HG02588 (cell line): ENCODE measurements around the gene SLAIN1.
A peak's percentile ranks its signal among the peaks of the same experiment; 100 is the strongest.

Source experiments
- ATAC-seq: cut with Tn5 transposase; IDR thresholded peaks from one replicate; pipeline ENCODE4 v1.9.1; 2021; ENCODE audit warnings: mild to moderate bottlenecking, moderate library complexity; ENCODE audit not compliant: unreplicated experiment

Gene SLAIN1

GRCh38 chr13:77749344-77749880 is 51.9 kb downstream of the SLAIN1 start:
- no peak for ATAC-seq

- peak; percentile 73 for ATAC-seq
These were observed 54.3 kb downstream of the SLAIN1 start for GRCh38 chr13:77751513-77752456.

DNA sequence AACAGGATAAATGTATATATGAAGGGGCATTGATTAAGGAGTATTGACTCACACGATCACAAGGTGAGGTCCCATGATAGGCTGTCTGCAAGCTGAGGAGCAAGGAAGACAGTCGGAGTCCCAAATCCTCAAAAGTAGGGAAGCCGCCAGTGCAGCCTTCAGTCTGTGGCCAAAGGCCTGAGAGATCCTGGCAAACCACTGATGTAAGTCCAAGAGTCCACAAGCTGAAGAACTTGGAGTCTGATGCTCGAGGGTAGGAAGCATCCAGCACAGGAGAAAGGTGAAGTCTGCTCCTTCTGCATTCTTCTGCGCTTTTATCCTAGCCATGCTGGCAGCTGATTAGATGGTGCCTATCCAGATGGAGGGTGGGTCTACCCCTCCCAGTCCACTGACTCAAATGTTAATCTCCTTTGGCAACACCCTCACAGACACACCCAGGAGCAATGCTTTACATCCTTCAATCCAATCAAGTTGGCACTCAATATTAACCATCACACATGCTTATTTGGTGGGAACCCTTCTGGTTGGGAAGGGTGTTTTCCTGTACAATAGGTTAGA is 55.1 kb downstream of the SLAIN1 start:
- ATAC-seq = no peak

- no peak for ATAC-seq
These were observed 63.4 kb downstream of the SLAIN1 start for GRCh38 chr13:77760893-77761292.

- ATAC-seq = no peak
These were observed 69.9 kb downstream of the SLAIN1 start for GRCh38 chr13:77767413-77767812.

GRCh38 chr13:77774181-77774580 is 76.7 kb downstream of the SLAIN1 start:
- ATAC-seq = no peak

- no peak for ATAC-seq
These were observed 79.2 kb downstream of the SLAIN1 start for GRCh38 chr13:77776704-77777103.

- peak; percentile 80 for ATAC-seq
These were observed 82.2 kb downstream of the SLAIN1 start for GRCh38 chr13:77779552-77780272.

DNA sequence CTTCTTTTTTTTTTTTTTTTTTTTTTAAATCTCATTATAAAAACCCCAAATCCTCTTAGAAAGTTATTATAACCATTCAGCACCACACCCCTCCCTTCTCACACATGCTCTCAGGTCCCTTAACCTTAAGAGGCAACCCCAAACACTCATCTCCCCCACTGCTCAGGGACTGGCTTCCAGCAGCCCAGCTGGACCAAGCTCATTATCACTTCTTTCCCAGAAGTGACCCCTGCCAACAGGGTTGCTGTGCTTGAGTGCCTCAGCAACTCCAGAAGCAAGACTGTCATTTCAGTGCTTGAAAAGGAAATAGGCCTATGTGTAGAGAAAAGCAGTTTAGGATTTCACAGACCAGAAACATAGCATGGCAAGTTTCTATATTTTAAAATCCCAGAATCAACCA is 84.3 kb downstream of the SLAIN1 start:
- ATAC-seq = no peak

DNA sequence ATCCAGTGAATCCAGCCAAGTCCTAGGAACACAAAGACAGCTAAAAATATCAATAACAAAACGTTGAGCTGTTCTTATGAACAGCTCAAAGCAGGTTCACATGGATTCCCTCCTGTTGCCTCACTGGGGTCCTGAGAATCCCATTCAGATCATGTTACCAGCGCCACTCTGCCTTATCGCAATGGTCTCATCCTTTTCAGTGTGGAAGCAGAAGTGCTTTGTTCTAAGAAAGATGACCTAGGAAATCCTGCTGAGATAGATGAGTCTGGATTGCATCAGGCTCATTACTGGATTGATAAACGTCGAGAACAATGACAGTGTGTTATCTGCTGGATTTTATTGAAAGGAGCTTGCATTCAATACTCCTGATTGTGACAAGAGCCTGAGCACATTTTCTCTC is 87.0 kb downstream of the SLAIN1 start:
- ATAC-seq = no peak

- ATAC-seq = no peak
These were observed 89.3 kb downstream of the SLAIN1 start for GRCh38 chr13:77786695-77787287.

DNA sequence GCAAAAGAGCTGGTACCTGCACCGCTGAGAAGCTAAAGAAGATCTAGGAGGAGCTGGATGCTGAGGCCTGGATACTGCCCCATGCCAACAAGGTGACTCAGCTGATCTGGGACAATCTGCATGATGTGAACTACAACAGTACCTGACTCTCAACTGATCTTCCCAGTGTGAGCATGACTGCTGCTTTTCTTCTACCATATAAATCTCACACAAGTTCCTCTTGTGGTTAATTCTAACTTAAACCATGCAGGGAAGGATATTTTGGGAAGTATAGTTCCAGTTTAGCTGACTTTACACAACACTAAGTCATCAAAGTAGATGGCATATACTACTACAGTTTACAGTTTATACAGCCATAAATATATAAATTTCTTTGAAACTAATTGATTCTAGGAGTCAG is 91.9 kb downstream of the SLAIN1 start:
- no peak for ATAC-seq

DNA sequence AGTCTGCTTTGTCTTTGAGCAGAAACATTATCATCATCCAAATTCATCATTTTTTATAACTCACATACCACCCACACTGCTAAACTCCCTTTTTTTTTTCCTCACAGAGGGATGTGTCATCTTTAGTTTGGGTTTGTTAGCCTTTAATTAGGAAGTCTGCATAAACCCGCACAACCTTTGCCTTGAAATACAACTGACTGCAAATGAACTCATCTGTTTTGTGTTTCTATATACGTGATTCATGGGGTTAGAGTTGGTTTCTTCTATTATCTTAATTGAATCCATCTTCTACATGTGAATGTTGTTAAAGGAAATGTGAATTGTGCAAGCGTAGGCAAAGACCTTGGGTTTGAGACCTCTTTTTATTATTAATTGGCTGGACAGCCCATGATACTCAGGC is 102.7 kb downstream of the SLAIN1 start:
- ATAC-seq = no peak

GRCh38 chr13:77806518-77806917 is 109.0 kb downstream of the SLAIN1 start:
- ATAC-seq = no peak

DNA sequence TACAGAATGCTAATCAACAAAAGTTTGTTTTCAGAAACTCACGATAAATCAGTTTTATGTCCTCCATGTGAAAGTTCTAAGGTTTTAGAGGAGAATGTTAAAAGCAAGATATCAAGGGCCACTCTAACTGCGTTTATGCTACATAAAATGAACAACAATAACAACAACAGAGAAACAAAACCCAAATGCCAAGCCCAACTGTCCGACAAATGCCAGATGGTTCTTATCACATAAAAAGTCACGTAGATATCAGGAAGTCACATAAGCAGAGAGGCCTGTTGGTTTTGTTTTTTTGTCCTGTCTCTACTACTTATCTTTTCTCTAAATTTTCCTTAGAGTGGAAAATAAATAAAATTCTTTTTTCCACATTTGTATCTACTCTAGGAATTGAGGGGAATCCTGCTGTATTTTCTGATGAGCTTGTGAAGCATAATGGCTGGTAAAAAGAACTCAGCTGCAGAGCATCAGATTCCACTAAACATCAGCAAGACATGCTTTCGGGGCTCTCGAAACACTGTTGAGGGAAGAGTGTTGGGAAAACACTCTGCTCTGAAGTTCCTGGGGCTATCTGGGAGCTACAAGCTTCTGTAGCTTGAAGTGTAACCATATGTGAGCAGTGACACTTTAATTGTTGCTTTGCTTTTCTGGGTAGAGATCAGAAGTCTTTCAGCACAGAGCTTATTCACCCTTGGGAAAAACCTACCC is 110.1 kb downstream of the SLAIN1 start:
- no peak for ATAC-seq

DNA sequence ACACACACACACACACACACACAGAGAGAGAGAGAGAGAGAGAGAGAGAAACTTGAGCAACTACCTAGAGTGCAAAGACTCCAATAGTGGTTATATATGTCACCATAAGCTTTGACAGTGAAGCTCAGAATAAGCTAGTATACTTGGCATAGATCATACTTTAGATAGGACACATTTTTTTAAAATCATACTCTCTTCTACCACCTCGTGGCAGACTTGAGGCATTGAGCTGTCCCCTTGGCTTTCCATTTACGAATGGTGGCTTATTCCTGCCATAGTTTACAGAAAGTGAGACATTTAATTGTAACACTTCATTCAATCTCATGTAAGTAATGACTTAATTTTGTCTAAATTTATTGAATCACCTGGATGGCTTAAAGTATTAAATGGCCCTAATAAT is 112.9 kb downstream of the SLAIN1 start:
- peak; percentile 73 for ATAC-seq

GRCh38 chr13:77810878-77811277 is 113.4 kb downstream of the SLAIN1 start:
- ATAC-seq = no peak

DNA sequence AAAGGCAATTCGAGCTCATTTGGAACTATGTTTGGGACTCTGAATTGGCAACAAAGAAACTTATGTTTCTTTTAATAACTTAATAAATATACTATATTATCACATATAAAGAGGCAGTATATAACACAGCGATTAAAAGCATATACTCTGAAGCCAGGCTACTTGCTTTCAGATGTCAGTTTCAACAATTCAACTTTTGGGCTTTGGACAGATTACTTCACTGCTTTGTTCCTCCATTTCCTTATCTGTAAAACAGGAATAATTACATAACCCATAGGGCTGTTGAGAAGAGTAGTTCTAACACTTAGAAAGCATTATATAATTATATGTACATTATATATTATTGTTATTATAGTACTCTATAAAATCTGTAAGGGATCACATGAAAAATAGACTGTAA is 113.9 kb downstream of the SLAIN1 start:
- no peak for ATAC-seq

DNA sequence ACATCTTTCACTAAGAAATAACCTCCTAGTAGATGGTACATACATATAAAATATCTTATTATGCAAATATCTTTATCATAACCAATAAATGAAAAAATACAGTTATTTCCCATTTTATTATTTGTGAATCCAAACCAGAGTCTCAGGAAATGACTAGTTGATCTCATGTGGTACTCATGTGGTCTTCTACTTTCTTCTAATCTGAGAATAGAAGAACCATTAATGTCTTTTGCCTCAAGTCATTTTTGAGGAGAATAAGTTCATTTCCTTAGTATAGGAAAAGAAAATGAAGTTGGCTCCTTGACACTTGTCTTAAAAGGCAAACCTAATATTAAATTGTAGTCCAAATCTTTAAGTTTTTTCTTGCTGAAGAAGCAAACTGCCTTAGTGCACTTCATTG is 114.5 kb downstream of the SLAIN1 start:
- ATAC-seq = no peak
